Osteocyte (in vitro differentiated cells): ENCODE measurements around the gene P2RX7. TPM values are rescaled to one million over a fixed set of nuclear protein-coding genes. Genes with fewer than 3 reads are reported as not detected.
"Not testable (repeated sequence)": the region's sequence is repeated elsewhere in the genome, so short reads cannot be mapped to it uniquely, and the experiment has no call there.

Source experiments
- DNase-seq: peaks from one replicate; pipeline ENCODE4 v3.0.0; 2021; ENCODE audit warnings: mixed read lengths; ENCODE audit not compliant: unreplicated experiment; ENCODE audit errors: extremely low spot score
- H3K27ac Mint-ChIP-seq: one replicate; pipeline ENCODE4 v1.8.0; 2021; ENCODE audit warnings: mild to moderate bottlenecking, mixed read lengths; ENCODE audit not compliant: unreplicated experiment
- H3K27me3 Mint-ChIP-seq: one replicate; pipeline ENCODE4 v1.8.0; 2021; ENCODE audit warnings: mixed read lengths; ENCODE audit not compliant: unreplicated experiment
- H3K36me3 Mint-ChIP-seq: one replicate; pipeline ENCODE4 v1.8.0; 2021; ENCODE audit warnings: mixed read lengths; ENCODE audit not compliant: unreplicated experiment
- H3K4me1 Mint-ChIP-seq: one replicate; pipeline ENCODE4 v1.8.0; 2021; ENCODE audit warnings: mixed read lengths; ENCODE audit not compliant: unreplicated experiment
- H3K4me3 Mint-ChIP-seq: one replicate; pipeline ENCODE4 v1.8.0; 2021; ENCODE audit warnings: mild to moderate bottlenecking, moderate library complexity, mixed read lengths; ENCODE audit not compliant: unreplicated experiment
- H3K9me3 Mint-ChIP-seq: one replicate; pipeline ENCODE4 v1.8.0; 2021; ENCODE audit warnings: mixed read lengths; ENCODE audit not compliant: unreplicated experiment
- total RNA-seq: library from RNA; stranded (reverse); gene quantifications from 2 replicates; pipeline ENCODE4 v1.2.1, GENCODE V29; 2021
- TF ChIP-seq, protein P1 (sequence below): fragments of 200-600 bp; sonication (generic); IDR thresholded peaks from 2 replicates; pipeline ENCODE4 v1.5.0; 2021; ENCODE audit warnings: antibody characterized with exemption, mild to moderate bottlenecking, moderate library complexity

P2RX7 gene
- total RNA-seq, 1 donor from 2014 or later, result 0.30 TPM

GRCh38 chr12:121229826-121230537 lies 97.3 kb downstream of the P2RX7 start:
- TF ChIP-seq, protein P1, sequence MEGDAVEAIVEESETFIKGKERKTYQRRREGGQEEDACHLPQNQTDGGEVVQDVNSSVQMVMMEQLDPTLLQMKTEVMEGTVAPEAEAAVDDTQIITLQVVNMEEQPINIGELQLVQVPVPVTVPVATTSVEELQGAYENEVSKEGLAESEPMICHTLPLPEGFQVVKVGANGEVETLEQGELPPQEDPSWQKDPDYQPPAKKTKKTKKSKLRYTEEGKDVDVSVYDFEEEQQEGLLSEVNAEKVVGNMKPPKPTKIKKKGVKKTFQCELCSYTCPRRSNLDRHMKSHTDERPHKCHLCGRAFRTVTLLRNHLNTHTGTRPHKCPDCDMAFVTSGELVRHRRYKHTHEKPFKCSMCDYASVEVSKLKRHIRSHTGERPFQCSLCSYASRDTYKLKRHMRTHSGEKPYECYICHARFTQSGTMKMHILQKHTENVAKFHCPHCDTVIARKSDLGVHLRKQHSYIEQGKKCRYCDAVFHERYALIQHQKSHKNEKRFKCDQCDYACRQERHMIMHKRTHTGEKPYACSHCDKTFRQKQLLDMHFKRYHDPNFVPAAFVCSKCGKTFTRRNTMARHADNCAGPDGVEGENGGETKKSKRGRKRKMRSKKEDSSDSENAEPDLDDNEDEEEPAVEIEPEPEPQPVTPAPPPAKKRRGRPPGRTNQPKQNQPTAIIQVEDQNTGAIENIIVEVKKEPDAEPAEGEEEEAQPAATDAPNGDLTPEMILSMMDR, result peak; percentile 86
- H3K9me3 Mint-ChIP-seq, H3K4me1 Mint-ChIP-seq, H3K27ac Mint-ChIP-seq, H3K27me3 Mint-ChIP-seq, DNase-seq, H3K4me3 Mint-ChIP-seq: not testable (repeated sequence)
- H3K36me3 Mint-ChIP-seq, result peaks cover 13% of the 10 kb centered on the region

GRCh38 chr12:121230538-121230907 lies 97.8 kb downstream of the P2RX7 start:
- no peak overlapping the region for H3K27ac Mint-ChIP-seq
- peaks cover 13% of the 10 kb centered on the region for H3K36me3 Mint-ChIP-seq
- TF ChIP-seq, protein P1, result peak; percentile 3
- H3K4me1 Mint-ChIP-seq, result peaks cover 2% of the 10 kb centered on the region
- H3K9me3 Mint-ChIP-seq, result no peaks in the 10 kb centered on the region
- DNase-seq, result no peak
- H3K27me3 Mint-ChIP-seq, result no peaks in the 10 kb centered on the region
- no peak overlapping the region for H3K4me3 Mint-ChIP-seq

- TF ChIP-seq, protein P1, result no peak
- Mint-ChIP-seq H3K36me3 (peaks cover 16% of the 10 kb centered on the region), H3K4me1 (peaks cover 3% of the 10 kb centered on the region), H3K27me3 (no peaks in the 10 kb centered on the region), H3K9me3 (no peaks in the 10 kb centered on the region), H3K4me3 (no peak overlapping the region), H3K27ac (no peak overlapping the region)
- DNase-seq, result no peak
Observed at GRCh38 chr12:121232163-121232562, 99.5 kb downstream of the P2RX7 start.

GRCh38 chr12:121232977-121233627 lies 100.4 kb downstream of the P2RX7 start:
- peaks cover 16% of the 10 kb centered on the region for H3K36me3 Mint-ChIP-seq
- H3K4me1 Mint-ChIP-seq, result peaks cover 11% of the 10 kb centered on the region
- TF ChIP-seq, protein P1, result no peak
- H3K27me3 Mint-ChIP-seq, result no peaks in the 10 kb centered on the region
- no peak overlapping the region for H3K4me3 Mint-ChIP-seq
- no peak overlapping the region for H3K27ac Mint-ChIP-seq
- DNase-seq, result no peak
- no peaks in the 10 kb centered on the region for H3K9me3 Mint-ChIP-seq

DNA sequence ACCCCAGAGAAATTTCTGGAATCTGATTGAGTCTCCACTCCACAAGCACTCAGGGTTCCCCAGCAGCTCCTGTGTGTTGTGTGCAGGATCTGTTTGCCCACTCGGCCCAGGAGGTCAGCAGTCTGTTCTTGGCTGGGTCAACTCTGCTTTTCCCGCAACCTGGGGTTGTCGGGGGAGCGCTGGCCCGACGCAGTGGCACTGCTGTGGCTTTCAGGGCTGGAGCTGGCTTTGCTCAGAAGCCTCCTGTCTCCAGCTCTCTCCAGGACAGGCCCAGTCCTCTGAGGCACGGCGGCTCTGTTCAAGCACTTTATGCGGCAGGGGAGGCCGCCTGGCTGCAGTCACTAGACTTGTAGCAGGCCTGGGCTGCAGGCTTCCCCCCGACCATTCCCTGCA lies 100.9 kb downstream of the P2RX7 start:
- Mint-ChIP-seq H3K9me3 (no peaks in the 10 kb centered on the region), H3K27ac (no peak overlapping the region), H3K4me1 (peaks cover 16% of the 10 kb centered on the region), H3K36me3 (peaks cover 15% of the 10 kb centered on the region), H3K27me3 (no peaks in the 10 kb centered on the region), H3K4me3 (no peak overlapping the region)
- no peak for DNase-seq
- TF ChIP-seq, protein P1, result no peak
